NCI-H2227 treated with DMSO at 0.1 percent for 48 hours (cell line): ENCODE results near the gene IFNK.

ENCODE experiments used
- DNase-seq: peaks from one replicate; lab custom pipeline; 2025; lab: John Stamatoyannopoulos, UW

IFNK gene

DNA sequence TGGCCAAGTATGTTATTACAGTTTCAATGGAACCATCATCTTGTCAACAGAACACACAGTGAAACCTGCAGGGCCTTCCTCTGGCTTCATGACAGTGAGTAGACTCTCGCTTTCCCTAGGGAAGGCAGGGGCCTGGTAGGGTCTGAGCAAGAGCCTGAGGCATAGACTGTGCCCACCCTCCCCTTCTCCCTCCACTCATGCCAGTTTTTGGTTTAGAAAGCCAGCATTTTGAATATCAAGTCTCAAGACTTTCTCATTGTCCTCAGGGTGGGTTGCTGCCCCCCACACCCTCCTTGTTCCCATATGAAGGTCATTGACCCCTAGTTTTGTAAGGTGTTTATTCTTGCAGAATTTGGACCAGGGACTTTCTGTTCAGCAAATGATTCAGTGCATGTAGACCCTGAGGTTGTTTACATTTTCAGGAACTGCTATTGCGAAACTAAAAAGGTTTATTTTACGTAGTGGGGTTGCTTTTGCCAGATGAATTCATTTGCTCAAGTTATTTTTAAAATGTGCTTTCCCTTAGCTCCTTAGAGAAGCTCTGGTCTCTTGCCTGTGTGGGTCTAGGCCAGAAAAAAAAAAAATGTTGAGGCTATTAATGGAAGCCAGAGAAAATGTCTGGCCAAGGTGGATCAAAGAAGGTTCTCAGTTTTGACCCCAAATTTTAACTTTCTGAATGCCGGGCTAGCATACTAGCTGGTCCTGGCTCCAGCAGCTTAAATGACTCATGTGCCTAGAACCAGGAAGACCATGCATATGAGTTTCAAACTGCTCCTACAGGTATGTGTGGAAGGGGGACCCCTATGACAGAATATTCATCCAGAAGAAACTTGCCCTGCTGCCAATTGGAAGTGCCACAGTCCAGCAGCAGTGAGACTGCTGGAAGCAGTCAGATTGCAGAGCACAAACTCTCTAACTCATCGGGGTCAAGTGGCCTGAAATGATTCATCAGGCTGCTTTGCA, 15.7 kb downstream of the IFNK start:
- DNase-seq: no peak

DNA sequence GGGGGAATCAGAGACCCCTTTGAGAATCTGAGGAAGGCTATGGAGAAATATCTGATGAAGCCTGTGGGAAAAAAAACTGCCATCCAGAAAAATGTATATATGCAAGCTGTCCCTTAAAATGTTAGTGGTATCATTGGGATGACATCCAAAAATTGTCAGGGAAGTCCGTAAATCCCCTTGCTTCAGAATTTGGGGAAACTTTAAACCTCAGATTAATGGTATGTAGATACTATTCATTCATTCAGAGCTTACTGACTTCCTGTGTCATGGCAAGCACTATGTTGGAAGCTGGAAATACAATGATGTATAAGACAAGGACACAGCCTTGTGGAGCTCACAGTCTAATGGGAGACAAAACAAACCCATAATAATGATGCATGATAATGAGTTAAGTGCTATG, 16.4 kb downstream of the IFNK start:
- no peak for DNase-seq

GRCh38 chr9:27541740-27542139, 17.6 kb downstream of the IFNK start:
- DNase-seq: no peak

DNA sequence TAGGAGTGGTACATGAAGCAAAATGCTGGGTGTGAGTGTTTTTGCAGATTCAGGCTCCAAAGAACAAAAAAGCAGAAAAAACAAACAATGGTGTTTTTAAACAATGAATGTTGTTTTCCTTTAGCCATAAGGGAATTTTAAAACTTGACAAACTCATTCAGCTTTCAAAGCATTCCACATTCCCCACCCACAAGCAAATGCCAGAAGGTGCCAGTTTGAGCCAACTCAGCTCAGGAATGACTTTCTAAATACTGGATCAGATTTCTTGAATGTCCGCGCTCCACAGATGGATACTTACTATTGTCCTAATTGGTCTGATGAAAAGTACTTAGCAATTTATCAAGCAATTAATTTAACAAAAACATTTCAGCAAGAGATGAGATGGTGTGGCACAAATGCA, 18.4 kb downstream of the IFNK start:
- DNase-seq: no peak

DNA sequence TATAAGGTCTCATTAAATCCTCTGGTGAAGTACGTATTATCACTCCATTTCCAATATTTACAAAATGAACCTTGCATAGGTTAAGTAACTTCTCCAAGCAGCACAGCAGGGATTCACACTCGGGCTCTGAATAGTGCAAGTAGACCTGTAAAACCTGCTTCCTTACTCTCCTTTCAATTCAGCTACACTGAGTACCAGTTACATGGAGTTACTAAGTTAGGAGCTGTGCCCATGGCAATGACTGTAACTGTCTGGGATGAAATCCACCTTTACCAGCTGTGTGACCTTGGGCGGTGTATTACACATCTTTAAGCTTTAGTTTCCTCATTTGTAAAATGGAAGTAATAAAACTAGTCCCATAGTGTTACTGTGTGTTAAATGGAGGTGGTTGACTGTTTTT, 21.4 kb downstream of the IFNK start:
- no peak for DNase-seq

DNA sequence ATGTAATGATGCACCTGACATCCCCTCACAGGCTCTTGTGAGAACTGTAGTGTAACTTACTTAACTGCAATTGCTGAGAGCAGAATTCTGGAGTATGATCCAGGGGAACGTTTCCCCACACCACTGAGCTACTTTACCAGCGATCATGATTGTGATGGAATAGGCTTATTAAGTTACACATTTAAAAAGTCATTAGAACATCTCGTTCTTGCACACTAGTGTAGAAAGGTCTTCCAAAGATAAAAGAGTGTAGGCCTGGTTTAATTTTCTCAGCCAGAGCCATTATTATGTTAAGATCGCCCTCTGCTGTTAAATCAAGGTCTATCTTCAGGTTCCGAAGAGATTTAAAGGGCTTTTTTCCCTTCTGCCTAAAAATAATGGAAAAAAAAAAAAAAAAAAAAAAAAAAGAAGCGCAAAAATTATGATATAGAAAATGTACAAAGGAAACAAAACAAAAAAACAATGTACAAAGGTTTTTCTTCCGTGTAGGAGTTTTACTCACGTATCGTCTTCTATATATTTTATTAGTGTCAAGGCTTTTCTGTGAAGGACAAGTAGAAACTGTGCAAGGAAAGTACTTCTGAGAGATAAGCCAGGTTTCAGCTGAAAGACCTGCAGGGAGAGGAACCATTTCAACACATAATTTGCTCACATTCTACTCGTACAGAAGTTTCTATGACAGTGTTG, 24.1 kb downstream of the IFNK start:
- DNase-seq: peak; percentile 18

DNA sequence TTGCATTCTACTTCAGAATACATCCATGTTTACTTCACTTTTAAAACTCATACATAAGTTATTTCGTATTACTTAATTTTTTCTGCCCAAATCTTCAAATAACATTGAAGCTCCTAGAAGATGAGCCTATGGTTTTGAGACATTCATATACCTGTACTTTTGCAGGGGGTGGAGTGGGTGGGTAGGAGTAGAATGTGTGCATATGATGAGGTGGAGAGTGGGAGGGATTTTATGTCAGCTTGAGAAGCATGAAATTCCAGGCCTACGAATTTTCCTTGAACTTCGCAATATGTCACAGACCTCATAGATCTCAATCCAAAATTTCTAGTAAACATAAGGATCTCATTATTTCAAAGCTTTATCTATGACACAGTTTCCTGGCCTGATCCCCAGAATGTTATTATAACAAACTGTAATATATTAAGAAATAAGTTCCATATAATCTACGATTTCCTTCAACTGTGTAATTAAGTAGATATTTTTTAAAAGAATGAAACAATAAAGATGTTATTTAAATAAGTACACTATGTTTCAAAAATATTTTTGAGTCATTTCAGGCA, 25.2 kb downstream of the IFNK start:
- no peak for DNase-seq

DNA sequence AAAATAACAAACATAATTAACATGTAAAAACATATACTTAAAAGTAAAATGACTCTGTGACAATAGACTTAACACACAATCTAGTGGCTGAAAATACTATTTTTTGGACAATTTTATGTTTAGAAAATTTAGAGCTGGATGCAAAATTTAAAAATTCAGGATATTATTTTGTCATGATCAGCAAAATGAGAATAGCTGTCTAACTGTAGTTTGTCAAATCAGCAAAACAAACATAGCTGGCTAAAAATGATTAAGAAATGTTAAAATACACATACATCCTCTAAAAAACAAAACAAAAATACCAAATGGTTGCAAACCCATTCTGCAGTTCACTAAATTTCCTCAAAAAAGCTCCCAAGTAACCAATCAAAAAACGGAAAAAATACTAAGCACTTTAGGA, 30.6 kb downstream of the IFNK start:
- DNase-seq: no peak

GRCh38 chr9:27556470-27556869, 32.4 kb downstream of the IFNK start:
- DNase-seq: no peak

GRCh38 chr9:27558307-27558706, 34.2 kb downstream of the IFNK start:
- no peak for DNase-seq

DNA sequence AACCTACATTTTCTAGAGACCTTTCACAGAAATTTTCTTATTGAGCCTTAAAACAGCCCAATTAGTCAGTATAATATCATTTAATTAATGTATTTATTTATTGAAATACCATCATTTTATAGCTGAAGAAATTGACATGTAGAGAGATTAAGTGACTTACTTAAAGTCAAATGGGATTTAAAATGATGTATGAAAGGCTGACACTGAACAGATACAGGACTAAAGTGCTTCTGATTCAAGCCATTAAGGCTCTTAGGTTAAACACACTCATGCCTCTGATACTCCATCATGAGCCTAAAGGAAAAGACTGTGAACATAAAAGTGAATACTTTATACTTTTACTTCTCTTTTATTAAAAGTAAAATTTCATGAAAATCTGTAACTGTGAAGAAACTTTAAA, 36.4 kb downstream of the IFNK start:
- DNase-seq: no peak

GRCh38 chr9:27561685-27562084, 37.6 kb downstream of the IFNK start:
- DNase-seq: no peak

- DNase-seq: no peak
Observed at GRCh38 chr9:27563738-27564430, 39.8 kb downstream of the IFNK start.

DNA sequence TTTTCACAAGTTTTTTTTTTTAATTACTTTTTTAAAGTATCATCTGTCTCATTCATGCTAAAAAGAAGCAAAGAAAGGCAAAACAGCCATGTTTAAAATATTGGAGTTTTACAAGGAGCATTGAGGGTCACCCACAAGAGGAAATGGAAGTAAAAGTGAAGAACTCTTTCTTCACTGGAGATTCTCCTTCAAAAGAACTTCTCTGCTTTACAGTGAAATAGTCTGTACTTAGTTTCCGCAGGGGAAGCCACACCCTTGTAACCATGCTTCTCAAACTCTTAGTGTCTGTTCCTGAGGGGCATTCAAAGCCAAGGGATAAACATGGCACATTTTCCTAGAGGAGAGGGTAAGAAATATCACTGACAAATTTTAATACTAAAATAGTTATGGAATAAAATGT, 40.6 kb downstream of the IFNK start:
- no peak for DNase-seq

DNA sequence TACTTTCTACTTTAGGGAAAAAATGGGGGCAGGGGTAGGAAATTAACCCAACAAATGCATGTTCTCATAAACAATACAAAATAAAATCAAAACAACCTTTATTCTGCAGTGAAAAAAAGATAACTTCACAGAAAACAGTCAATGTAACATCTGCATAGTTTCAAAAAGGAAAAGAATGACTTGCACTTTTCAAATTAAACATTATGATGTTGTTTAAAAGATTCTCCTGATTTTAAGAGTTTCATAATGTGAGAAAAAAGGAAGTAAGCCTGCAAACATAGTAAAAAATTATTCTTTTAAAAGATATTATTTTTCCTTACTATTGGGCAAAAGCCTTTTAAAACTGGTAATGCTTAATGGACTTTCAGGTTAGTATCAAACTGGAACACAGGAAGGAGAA, 41.6 kb downstream of the IFNK start:
- DNase-seq: no peak

GRCh38 chr9:27566118-27566517, 42.0 kb downstream of the IFNK start:
- DNase-seq: no peak

- no peak for DNase-seq
Observed at GRCh38 chr9:27569406-27569805, 45.3 kb downstream of the IFNK start.

GRCh38 chr9:27571011-27571410, 46.9 kb downstream of the IFNK start:
- no peak for DNase-seq

DNA sequence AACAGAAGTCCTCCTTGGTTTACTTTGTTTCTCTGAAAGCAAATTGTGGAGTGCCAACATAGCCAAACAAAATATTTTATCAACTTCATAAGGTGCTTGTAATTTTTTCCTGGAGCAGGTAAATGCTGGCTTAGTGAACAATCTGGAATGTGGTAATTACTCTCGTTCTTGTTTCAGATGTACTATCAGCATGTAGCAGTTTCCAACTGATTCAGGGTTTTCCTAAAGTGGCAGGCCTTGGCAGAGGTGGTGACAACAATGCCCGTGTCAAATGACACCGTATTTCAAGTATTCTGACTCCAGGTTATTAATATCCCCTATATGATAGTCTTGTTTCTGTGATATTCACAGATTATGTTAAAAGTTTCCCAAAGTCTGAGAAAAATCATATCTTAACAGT, 48.0 kb downstream of the IFNK start:
- no peak for DNase-seq

DNA sequence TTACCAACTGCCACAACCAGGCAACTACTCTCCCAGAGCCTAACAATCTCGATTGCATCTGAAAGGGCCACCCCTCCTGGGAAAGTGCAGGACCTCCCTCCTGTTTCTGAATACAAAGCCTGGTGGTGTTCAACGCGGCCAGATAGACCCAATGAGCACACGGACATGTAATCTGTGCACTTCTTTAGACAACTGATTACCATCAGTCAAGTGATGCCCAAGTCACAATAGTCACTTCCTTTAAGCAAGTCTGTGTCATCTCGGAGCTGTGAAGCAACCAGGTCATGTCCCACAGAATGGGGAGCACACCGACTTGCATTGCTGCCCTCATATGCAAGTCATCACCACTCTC, 48.5 kb downstream of the IFNK start:
- DNase-seq: peak; percentile 19

DNA sequence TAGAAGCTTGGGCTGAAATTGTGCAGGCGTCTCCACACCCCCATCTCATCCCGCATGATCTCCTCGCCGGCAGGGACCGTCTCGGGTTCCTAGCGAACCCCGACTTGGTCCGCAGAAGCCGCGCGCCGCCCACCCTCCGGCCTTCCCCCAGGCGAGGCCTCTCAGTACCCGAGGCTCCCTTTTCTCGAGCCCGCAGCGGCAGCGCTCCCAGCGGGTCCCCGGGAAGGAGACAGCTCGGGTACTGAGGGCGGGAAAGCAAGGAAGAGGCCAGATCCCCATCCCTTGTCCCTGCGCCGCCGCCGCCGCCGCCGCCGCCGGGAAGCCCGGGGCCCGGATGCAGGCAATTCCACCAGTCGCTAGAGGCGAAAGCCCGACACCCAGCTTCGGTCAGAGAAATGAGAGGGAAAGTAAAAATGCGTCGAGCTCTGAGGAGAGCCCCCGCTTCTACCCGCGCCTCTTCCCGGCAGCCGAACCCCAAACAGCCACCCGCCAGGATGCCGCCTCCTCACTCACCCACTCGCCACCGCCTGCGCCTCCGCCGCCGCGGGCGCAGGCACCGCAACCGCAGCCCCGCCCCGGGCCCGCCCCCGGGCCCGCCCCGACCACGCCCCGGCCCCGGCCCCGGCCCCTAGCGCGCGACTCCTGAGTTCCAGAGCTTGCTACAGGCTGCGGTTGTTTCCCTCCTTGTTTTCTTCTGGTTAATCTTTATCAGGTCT, 49.0 kb downstream of the IFNK start, which contains the start of gene C9orf72:
C9orf72 (minus strand) TSS at position 564 of the 716 bp plus-strand sequence. CDS start 6,361 bp downstream, outside the sequence.
- DNase-seq: no peak
